GM21528 (cell line): ENCODE results near the gene PLAGL1.
"Not testable (repeated sequence)": the region's sequence is repeated elsewhere in the genome, so short reads cannot be mapped to it uniquely, and the experiment has no call there.

Experiments used
- ATAC-seq: cut with Tn5 transposase; IDR thresholded peaks from one replicate; pipeline ENCODE4 v1.9.1; 2021; ENCODE audit warnings: mild to moderate bottlenecking, moderate library complexity; ENCODE audit not compliant: unreplicated experiment, low FRiP score

The PLAGL1 gene

DNA sequence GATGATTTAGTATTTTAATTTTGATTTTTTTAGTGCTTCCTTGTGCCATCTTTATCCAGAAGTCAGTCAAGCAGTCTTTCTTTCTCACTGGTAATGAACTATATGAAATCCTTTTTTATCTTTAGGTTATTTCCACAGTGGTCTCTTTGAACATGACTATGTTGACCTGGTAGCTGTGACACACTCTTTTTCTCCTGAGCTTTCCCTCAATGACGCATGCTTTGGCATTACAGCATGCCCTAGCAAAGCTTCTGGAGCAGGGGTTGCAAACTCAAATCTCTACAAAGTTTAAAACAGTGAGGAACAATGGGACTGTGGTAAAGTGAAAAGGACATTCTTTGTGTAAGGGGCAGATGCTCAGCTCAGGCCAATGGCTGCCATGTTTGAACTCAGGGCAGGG lies 4.5 kb upstream of the PLAGL1 start:
- no peak for ATAC-seq

DNA sequence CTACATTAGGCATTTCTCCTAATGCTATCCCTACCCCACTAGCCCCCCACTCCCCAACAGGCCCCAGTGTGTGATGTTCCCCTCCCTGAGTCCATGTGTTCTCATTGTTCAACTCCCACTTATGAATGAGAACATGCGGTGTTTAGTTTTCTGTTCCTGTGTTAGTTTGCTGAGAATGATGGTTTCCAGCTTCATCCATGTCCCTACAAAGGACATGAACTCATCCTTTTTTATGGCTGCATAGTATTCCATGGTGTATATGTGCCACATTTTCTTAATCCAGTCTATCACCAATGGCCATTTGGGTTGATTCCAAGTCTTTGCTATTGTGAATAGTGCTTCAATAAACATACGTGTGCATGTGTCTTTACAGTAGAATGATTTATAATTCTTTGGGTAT lies 1.6 kb upstream of the PLAGL1 start:
- not testable (repeated sequence) for ATAC-seq

DNA sequence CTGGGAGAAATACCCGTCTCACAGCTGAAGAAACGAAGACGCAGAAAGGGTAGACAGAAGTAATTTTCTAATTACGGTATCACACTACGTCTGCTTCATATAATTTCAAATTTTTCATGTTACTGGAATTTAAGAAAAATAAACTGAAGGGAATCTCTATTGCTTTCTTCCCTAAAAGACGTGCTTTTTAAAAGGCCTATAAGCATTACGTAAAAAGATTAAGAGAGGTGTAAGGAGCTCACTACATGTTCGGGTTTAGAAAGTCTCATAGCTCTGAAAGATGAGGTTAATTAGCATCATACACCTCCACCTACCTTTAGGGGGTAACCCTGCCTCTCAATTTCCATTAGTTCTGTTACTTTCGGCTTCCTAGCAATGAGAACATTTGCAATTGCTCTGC lies 787 bp upstream of the PLAGL1 start:
- no peak for ATAC-seq

DNA sequence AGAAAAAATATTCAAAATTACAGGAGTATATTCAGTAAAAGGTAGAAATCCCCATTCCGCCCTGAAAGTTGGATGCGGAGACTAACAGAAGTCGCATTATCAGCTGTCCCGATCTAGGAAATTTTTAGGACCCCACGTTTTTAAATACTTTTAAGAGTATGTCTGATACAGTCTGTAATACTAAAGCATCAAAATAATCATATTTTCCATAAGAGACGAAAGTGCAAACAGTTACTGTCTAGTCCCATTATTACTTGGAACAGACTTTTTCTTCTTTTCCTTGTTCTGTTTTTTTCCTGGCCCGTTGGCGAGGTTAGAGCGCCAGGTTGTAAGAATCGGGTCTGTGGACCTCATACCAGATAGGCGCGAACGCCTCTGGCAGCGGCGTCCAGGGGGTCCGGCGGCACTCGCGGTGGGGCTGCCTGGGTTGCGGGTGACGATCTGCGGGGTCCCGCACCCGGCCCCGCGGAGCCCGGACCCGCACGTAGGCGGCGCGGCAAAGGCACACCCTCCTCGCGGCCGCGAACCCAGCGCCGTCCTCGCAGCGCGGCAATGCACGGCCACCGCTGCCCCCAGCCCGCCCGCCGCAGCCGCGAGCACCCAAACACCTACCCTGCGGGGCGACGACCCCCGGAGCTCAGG lies 460 bp downstream of the PLAGL1 start:
- ATAC-seq = peak; percentile 53

DNA sequence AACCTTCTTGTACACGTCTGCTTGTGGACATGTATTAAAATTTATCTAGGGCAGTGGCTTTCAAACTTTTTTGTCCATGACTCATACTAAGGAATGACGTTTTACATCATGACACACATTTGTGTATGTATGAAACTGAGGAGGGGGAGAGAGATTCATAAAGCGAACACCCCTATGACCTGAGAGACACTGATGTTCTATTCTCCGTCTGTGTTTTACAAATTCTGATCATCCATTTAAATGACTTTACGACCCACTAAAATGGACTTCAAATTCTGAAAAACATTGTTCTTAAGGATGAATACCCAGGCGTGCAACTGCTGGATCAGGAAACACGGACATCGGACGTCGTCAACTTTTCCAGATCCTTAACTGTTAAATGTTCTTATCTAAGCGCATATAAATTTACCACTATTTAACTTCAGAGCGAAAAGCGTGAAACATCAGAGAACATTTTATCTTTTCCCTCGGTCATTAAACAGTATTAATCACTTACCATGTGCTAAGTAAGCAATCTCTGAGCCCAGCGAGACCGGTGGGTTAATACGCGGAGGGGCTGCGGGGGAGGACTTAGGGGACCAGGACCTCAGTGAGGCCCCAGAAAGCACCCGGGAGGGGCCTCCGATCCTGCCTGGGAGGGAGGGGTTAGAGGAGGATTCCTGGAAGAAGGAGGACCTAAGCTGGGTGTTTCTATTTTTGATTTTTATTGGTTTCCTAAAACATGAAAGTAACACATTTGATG lies 1.2 kb downstream of the PLAGL1 start:
- ATAC-seq = no peak

DNA sequence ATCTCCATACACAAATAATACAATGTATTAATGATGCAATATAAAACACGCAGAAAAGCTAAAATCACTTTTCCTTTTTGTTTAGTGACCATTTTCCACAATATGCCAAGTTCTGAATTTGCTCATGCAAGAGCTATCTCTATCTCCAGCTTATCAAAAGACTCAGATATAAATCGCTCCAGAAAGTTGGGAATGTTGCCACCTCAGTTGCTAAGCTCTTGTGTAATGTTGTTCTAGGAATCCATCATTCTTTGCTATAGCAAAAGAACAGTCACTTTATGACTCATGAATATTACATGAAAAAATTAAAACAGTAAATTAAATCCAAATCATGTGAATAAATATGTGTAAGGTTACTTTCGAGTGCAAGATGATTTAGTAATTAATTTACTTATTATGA lies 8.7 kb downstream of the PLAGL1 start:
- ATAC-seq = no peak

DNA sequence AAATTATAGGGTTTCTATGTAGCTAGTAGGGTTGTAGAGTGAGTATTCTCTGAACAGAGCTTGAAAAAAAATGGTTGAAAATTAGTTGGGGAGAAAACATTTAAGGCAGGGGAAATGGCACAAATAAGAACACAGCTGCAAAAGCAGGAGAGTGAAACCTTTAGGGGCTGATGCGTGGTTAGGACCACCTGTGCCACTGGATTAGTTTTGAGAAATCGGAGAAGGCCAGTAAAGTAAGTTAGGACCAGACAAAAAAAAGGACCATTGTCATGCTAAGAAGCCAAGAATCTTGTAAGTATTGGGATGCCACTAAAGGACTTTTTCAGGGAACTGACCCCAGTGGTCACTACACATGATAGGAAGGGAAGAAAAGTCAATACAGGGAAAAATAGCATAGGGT lies 9.4 kb downstream of the PLAGL1 start:
- ATAC-seq = no peak

DNA sequence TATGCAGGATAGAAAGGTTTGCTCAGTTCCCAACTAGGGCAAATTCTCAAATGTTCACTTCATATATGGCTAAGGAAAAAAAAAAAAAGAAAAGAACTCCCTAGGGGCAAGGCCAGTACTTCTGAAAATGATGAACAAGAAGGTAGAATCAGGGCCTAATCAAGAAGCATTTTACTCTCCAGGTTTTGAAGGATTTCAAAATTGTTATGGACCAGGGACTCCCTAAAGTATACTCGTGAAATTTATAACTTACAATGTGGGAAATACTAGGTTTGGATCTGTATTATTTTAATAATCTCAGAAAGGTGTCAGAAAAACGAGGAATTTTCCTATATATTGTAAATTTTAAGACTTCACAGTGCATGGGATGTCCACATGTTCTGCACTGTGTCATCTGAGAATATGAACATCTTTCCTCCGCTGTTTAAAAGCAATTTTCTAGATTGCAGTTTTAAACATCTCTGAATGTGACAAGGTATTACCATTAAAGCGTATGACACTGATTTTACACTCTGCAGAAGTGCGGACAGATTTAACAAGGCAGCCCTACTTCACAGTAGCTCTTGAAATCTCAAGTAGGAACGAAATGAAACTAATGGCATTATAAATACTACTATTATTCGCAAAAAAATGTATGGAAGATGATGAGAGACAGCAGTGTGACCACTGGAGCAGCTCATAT lies 14.0 kb downstream of the PLAGL1 start:
- no peak for ATAC-seq

DNA sequence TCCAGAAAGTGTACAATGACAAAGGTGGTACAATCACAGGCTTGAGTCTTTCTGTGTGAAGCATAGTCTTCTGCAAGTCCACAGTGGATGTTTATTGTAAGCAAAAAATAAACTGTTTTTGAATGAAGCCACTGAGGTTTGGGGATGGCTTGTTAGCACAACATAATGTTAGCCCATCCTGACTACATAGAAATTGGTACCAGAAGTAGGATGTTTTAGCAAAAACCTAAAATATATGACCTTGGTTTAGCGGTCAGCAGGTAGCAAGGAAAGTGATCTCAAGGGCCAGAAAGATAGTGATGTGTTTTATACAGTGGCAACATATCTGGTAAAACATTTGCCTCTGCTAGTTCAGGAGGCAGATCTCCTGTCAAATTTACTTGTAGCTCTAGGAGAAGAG lies 15.8 kb downstream of the PLAGL1 start:
- ATAC-seq = no peak

DNA sequence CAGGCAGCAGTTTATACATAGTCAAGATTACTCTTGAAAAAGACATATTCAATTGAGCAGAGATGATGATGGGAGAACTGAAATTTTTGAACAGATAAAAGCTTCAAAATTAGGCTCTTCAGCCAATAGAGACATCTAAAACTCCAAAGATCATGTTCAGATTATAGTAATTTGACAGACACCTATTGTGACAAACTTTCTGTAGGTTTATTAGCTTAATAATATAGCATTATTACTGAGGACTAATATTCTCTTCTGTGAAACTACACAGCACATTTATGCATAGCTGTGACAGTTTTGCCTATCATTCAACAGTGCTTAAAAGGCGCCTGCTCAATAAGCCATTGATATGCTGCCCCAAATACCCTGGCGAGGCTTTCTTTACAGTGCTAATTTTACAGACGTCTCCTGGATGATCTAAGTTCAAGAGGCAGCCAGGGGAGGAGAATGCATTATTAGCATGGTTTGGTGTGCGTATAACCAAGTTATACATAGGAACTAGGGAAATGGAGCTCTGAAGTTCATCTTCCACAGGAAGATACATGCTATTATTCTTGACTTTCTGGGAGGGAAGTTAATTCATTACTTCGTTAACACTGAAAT lies 21.5 kb downstream of the PLAGL1 start:
- no peak for ATAC-seq

DNA sequence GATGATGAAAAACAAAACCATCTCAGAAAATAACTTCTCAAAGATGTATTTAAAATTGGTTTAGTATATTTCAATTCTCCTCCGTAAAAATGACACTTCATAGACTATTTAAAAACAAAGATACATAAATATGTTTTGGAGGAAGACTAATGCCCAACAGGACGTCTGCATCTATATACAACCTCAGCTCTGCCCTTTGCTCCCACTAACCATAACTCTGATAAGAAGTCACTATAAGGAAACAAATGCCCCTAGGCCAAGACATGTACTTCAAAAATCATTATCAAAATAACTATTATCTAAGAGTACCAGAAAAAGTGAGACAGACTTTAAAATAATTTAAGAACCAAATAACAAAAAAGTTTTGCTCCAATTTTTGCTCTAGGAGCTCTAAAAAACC lies 23.4 kb downstream of the PLAGL1 start:
- ATAC-seq = no peak

DNA sequence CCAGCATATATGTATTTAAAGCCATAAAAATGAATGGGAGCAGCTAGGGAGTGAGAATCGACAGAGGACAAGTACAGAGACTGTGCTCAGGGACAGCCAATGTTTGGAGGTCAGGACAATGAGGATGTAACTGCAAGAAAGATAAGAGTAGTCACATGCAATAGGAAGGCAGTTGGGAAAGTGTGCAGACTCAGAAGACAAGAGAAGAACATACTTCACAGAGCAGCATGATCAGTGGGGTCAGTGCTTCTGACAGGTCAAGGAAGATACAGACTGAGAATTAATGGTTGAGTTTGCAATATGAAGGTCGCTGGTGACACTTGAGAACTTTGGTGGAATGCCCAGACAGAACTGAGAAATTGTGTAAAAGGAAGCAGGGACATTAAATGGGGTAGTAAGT lies 25.1 kb downstream of the PLAGL1 start:
- ATAC-seq = no peak

DNA sequence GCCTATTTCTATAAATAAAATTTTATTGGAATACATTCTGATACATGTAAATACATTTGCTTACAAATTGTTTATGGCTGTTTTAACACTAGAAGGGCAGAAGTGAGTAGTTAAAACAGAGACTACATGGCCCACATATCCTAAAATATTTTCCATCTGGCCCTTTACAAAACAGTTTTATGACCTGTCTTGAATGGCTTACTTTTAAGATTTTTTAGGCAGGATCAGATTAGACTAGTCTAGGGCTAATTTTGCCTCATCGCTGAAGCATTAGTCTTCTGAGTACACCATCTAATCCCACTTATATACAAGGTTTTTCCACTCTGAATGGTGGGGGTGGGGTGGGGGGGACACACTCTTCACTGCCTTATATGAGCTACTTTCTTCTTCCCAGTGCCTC lies 27.1 kb downstream of the PLAGL1 start:
- no peak for ATAC-seq

DNA sequence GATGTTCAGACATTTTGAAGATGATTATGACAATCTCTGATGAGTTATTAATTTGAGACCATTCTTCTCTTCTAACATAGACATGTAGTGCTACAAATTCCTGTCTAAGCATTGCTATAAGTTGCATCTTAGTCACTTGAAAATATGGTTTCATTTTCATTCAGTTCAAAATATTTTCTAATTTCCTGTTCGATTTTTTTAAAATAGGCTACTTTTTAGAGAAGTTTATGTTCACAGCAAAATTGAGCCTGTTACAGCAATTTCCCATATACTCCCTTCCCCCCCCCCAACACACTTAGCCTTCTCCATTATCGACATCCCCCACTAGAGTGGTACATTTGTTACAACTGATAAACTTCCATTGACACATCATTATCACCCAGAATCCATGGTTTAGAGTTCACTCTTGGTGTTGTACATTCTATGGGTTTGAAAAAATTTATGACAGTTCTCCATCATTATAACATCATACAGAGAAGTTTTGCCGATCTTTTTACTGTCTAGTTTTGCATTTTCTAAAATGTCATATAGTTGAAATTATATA lies 31.2 kb downstream of the PLAGL1 start:
- ATAC-seq = no peak

DNA sequence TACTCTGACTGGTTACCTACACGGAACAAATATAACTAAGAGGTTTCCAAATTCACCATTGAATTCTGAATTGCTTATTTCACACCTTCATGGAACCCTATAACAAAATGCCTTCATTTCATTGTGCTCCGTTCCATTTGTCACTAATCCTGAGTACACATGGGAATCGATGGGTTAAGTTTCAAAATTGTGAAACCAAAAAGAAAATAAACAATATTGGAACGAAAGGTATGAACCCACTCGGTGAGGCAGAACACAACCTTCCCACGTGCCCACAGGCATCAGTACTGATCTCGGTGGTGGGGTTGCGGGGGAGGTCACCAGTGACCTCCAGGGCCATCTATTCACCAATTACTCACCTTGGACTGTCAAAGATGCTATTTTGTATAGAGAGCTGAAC lies 34.0 kb downstream of the PLAGL1 start:
- no peak for ATAC-seq

DNA sequence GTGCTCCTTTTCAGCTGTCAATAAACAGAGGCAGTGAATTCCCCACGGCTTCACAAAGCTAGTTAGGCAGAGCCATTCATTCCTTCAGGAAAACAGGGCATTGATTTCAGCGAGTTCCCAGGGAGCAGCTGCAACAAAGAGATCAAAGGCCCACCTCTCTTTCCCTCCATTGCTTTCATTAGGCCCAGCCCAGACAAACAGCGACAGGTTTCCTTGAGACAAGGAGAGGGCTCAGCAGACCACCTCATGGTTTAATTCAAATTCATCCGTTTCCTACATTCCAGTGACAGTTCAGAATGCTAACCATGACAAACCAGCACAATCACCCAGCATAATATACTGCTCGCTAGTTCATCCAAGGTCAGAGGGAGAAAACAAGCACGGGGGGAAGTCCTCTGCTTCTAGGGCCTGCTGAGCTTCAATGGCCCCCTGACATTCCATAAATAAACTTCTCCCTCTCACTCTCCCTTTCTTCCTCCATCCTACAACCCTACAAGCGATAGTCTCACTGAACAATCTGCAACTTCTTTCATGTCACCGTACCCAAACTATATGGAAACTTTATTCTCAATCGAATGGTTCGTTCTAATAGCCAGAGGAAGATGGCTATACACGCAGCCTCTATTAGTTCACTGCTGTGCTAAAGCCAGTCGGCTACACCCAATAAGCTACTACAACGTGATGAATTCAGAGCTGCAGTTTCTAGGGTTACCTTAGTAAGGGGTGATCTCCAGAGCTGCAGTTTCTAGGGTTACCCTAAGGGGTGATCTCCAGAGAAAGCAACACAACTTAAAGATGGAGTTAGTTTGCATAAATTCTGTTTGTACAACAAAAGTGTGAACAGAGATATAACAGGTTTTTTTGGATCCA lies 34.7 kb downstream of the PLAGL1 start:
- ATAC-seq = no peak

DNA sequence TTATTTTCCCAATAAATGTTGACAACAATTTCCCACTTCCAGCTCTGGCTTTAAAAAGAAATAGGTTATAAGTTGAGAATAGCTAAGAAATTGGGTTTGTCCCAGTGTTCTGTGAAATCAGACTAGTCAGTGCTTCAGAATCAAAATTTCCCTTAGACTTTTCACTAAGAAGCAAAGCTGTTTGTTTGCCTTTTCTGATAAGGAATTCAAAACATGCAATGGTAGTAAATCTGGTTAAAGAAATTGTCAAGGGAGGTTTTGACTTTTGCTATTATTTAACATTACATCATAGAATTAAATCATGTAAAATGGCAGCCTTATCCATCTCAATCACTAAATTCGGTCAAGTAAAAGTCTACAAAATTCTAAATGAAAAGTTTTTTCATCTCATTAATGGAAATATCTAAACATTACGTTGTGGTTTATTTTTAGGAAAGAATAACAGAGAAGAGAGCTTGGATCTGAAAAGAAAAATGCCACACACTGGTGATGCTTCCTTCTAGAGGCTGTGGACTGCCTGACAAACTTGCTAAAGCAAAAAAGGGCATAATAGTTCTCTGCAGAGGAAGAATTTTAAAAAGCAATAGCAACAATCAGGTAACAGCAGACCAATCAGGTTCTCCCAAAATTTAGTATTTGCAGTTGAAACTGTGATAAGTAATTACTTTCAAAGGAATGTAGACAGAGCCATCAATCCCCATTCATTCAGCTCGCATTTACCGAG lies 36.4 kb downstream of the PLAGL1 start:
- ATAC-seq = no peak

DNA sequence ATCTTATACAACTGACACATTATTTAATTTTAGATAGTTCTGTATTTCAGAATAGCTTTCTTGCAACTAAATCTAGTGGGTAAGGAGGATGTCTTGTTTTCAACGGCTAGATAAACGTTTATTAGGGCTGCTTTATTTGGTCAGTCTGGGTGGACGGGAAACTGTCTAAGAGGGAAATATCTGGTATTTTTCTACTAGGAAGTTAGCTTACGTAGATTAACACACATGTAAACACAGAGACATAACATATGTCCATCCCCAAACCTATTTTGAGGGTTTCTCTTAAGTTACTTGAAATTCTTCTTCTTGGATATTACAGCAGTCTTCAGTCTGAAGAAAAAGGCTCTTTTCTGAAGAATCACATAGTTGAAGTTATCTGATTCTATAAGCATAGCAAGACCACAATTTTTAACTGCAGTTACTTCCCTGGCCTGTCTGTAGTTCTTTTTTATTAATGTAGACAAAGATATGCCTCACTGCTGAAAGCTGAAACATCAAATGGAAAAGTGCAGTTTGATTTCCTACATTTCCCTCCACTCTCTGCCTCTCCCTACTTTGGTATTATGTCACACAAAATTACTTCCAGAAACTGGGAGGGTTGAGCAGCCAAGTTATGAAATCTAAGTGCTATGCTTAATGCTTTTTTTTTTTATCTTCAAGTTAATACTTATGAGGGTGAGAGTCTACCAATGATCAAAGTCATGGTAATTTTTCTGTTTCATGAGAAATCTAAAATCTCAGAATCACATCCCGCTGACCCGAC lies 37.4 kb downstream of the PLAGL1 start:
- ATAC-seq = no peak

DNA sequence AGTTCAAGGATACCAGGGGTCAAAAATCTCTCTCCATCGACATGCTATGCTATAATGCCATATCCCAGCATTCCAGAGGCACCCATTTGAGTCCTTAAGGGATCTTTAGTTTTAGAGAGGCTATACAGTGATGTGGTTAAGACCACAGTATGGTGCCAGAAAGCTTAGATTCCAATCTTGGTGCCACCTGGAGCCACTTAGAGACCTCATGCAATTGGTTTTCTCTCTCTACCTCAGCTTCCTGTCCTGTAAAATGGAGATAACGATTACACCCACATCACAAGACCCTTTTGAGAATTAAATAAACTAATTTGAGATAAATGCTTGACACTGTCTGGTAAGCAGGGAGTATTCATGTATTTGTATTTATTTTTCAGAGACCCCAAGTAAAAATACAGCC lies 39.0 kb downstream of the PLAGL1 start:
- ATAC-seq = no peak
